Neutrophil (primary cell): Measurements from ENCODE around the gene SH3YL1.

Source experiments
- H3K27ac ChIP-seq: fragments of 200-600 bp; sonication (generic); 2 replicates; pipeline ENCODE4 v1.5.1; 2016; ENCODE audit warnings: mild to moderate bottlenecking, moderate library complexity
- H3K27me3 ChIP-seq: fragments of 200-600 bp; sonication (generic); 2 replicates; pipeline ENCODE4 v1.6.0; 2016; ENCODE audit warnings: mild to moderate bottlenecking
- H3K36me3 ChIP-seq: fragments of 200-600 bp; sonication (generic); 2 replicates; pipeline ENCODE4 v1.5.1; 2017
- H3K4me1 ChIP-seq, 2 experiments: fragments of 200-600 bp in 1 of 2; sonication (generic) in 1 of 2; 1 replicate in 1 of 2; 2 replicates in 1 of 2; pipeline versions ENCODE4 v1.5.1 to v1.6.1; 2013 to 2016; ENCODE audit warnings: low read depth in 1 of 2, low read length in 1 of 2, mild to moderate bottlenecking in 1 of 2, moderate library complexity in 1 of 2; ENCODE audit not compliant: control insufficient read depth in 1 of 2, insufficient read depth in 1 of 2
- H3K4me3 ChIP-seq, 2 experiments: fragments of 200-600 bp in 1 of 2; sonication (generic) in 1 of 2; 1 replicate in 1 of 2; 2 replicates in 1 of 2; pipeline ENCODE4 v1.5.1; 2013 to 2016; ENCODE audit warnings: low read depth in 1 of 2, low read length in 1 of 2, mild to moderate bottlenecking in 1 of 2, moderate library complexity in 1 of 2
- H3K9me3 ChIP-seq: fragments of 200-600 bp; sonication (generic); 2 replicates; pipeline ENCODE4 v1.5.1; 2016
- CTCF ChIP-seq: fragments of 200-600 bp; sonication (generic); IDR thresholded peaks from 2 replicates; pipeline ENCODE4 v1.5.1; 2016; ENCODE audit warnings: antibody characterized with exemption

The SH3YL1 gene

GRCh38 chr2:268323-268722 lies 4.5 kb upstream of the SH3YL1 start:
- Histone ChIP-seq H3K9me3 (no peaks in the 10 kb centered on the region), H3K27me3 (peaks cover 8% of the 10 kb centered on the region), H3K4me3 (no peak overlapping the region), H3K27ac (no peak overlapping the region), H3K4me1 (peaks cover 14 to 19% of the 10 kb centered on the region in 2 experiments), H3K36me3 (no peaks in the 10 kb centered on the region)
- TF ChIP-seq CTCF = no peak

- Histone ChIP-seq H3K27ac (peak within 1 kb of the TSS; percentile 68), H3K36me3 (no peaks in the 10 kb centered on the region), H3K9me3 (no peaks in the 10 kb centered on the region), H3K4me3 (peak within 1 kb of the TSS; percentile 74 to 91), H3K4me1 (peaks cover 18 to 19% of the 10 kb centered on the region in 2 experiments), H3K27me3 (peaks cover 14% of the 10 kb centered on the region)
- peak; percentile 26 for TF ChIP-seq CTCF
Measured at GRCh38 chr2:264493-265468, 949 bp upstream of the SH3YL1 start, which contains the start of gene ACP1. Gene ACP1 (plus strand): TSS chr2:264947. CDS start chr2:264965, 18 bp downstream.

- no peaks in the 10 kb centered on the region for H3K36me3 ChIP-seq
- H3K4me3 ChIP-seq = peak overlapping the region; percentile 74 to 91
- no peak overlapping the region for H3K27ac ChIP-seq
- peaks cover 14% of the 10 kb centered on the region for H3K27me3 ChIP-seq
- TF ChIP-seq CTCF = no peak
- no peaks in the 10 kb centered on the region for H3K9me3 ChIP-seq
- peaks cover 18 to 19% of the 10 kb centered on the region in 2 experiments for H3K4me1 ChIP-seq
Measured at GRCh38 chr2:263022-263738, 652 bp downstream of the SH3YL1 start.

- no peak overlapping the region for H3K27ac ChIP-seq
- no peaks in the 10 kb centered on the region for H3K36me3 ChIP-seq
- no peak for TF ChIP-seq CTCF
- H3K4me1 ChIP-seq = peaks cover 18 to 19% of the 10 kb centered on the region in 2 experiments
- no peak overlapping the region for H3K4me3 ChIP-seq
- peaks cover 14% of the 10 kb centered on the region for H3K27me3 ChIP-seq
- H3K9me3 ChIP-seq = no peaks in the 10 kb centered on the region
Measured at GRCh38 chr2:262117-262516, 1.7 kb downstream of the SH3YL1 start.

- H3K4me1 ChIP-seq = peaks cover 17 to 18% of the 10 kb centered on the region in 2 experiments
- H3K27ac ChIP-seq = no peak overlapping the region
- no peaks in the 10 kb centered on the region for H3K36me3 ChIP-seq
- H3K27me3 ChIP-seq = peaks cover 23% of the 10 kb centered on the region
- no peak overlapping the region for H3K4me3 ChIP-seq
- no peak for TF ChIP-seq CTCF
- H3K9me3 ChIP-seq = no peaks in the 10 kb centered on the region
Measured at GRCh38 chr2:260507-261161, 3.2 kb downstream of the SH3YL1 start.
